ENCODE measurements around the gene RUVBL2. TPM values are rescaled to one million over a fixed set of nuclear protein-coding genes. Genes with fewer than 3 reads are reported as not detected.
"Not testable (repeated sequence)": the region's sequence is repeated elsewhere in the genome, so short reads cannot be mapped to it uniquely, and the experiment has no call there.

Gene RUVBL2
- total RNA-seq, 1 donor from 2014 or later, result 80.6 TPM

GRCh38 chr19:49020931-49021895, 27.5 kb downstream of the RUVBL2 start:
- H3K4me1 Mint-ChIP-seq (ENCODE audit: unreplicated experiment), result peaks cover 4% of the 10 kb centered on the region
- H3K27me3 Mint-ChIP-seq (ENCODE audit: unreplicated experiment), result peaks cover 10% of the 10 kb centered on the region
- no peak for DNase-seq (ENCODE audit: low spot score)
- no peak for TF ChIP-seq CTCF (IDR thresholded peaks at IDR 0.05; ENCODE audit: unreplicated experiment)
- H3K9me3 Mint-ChIP-seq (ENCODE audit: unreplicated experiment), result no peaks in the 10 kb centered on the region
- H3K4me3 Mint-ChIP-seq (ENCODE audit: unreplicated experiment), result no peak overlapping the region
- H3K27ac Mint-ChIP-seq (ENCODE audit: unreplicated experiment), result no peak overlapping the region
- no peaks in the 10 kb centered on the region for H3K36me3 Mint-ChIP-seq (ENCODE audit: low read depth, unreplicated experiment)

- H3K4me3 Mint-ChIP-seq (ENCODE audit: unreplicated experiment), result no peak overlapping the region
- peaks cover 8% of the 10 kb centered on the region for H3K27me3 Mint-ChIP-seq (ENCODE audit: unreplicated experiment)
These were observed 28.4 kb downstream of the RUVBL2 start for GRCh38 chr19:49022116-49022515.

GRCh38 chr19:49024233-49024632, 30.5 kb downstream of the RUVBL2 start, which contains the start of gene CGB3:
Gene CGB3 (minus strand): TSS chr19:49024333. CDS start chr19:49023971, 362 bp downstream.
- H3K27me3 Mint-ChIP-seq (ENCODE audit: unreplicated experiment); H3K27ac Mint-ChIP-seq (ENCODE audit: unreplicated experiment); H3K4me3 Mint-ChIP-seq (ENCODE audit: unreplicated experiment); H3K4me1 Mint-ChIP-seq (ENCODE audit: unreplicated experiment); DNase-seq (ENCODE audit: low spot score); H3K9me3 Mint-ChIP-seq (ENCODE audit: unreplicated experiment); H3K36me3 Mint-ChIP-seq (ENCODE audit: low read depth, unreplicated experiment): not testable (repeated sequence)

More at GRCh38 chr19:49022116-49022515, 28.4 kb downstream of the RUVBL2 start:
- no peaks in the 10 kb centered on the region for H3K36me3 Mint-ChIP-seq (ENCODE audit: low read depth, unreplicated experiment)
- no peak overlapping the region for H3K27ac Mint-ChIP-seq (ENCODE audit: unreplicated experiment)
- H3K9me3 Mint-ChIP-seq (ENCODE audit: unreplicated experiment), result no peaks in the 10 kb centered on the region
- H3K4me1 Mint-ChIP-seq (ENCODE audit: unreplicated experiment), result peaks cover 4% of the 10 kb centered on the region
- DNase-seq (ENCODE audit: low spot score), result no peak
- TF ChIP-seq CTCF (IDR thresholded peaks at IDR 0.05; ENCODE audit: unreplicated experiment), result no peak

GRCh38 chr19:49025088-49025487, 31.4 kb downstream of the RUVBL2 start:
- H3K27ac Mint-ChIP-seq (ENCODE audit: unreplicated experiment); DNase-seq (ENCODE audit: low spot score): not testable (repeated sequence)

GRCh38 chr19:49025599-49025998, 31.9 kb downstream of the RUVBL2 start:
- DNase-seq (ENCODE audit: low spot score); H3K27ac Mint-ChIP-seq (ENCODE audit: unreplicated experiment); H3K27me3 Mint-ChIP-seq (ENCODE audit: unreplicated experiment); H3K4me1 Mint-ChIP-seq (ENCODE audit: unreplicated experiment); H3K4me3 Mint-ChIP-seq (ENCODE audit: unreplicated experiment); H3K36me3 Mint-ChIP-seq (ENCODE audit: low read depth, unreplicated experiment); H3K9me3 Mint-ChIP-seq (ENCODE audit: unreplicated experiment): not testable (repeated sequence)

More at GRCh38 chr19:49025088-49025487, 31.4 kb downstream of the RUVBL2 start:
- not testable (repeated sequence) for H3K9me3 Mint-ChIP-seq (ENCODE audit: unreplicated experiment); H3K27me3 Mint-ChIP-seq (ENCODE audit: unreplicated experiment); H3K36me3 Mint-ChIP-seq (ENCODE audit: low read depth, unreplicated experiment); H3K4me1 Mint-ChIP-seq (ENCODE audit: unreplicated experiment); H3K4me3 Mint-ChIP-seq (ENCODE audit: unreplicated experiment)

- not testable (repeated sequence) for H3K27me3 Mint-ChIP-seq (ENCODE audit: unreplicated experiment); H3K36me3 Mint-ChIP-seq (ENCODE audit: low read depth, unreplicated experiment); H3K9me3 Mint-ChIP-seq (ENCODE audit: unreplicated experiment); DNase-seq (ENCODE audit: low spot score); H3K27ac Mint-ChIP-seq (ENCODE audit: unreplicated experiment); H3K4me1 Mint-ChIP-seq (ENCODE audit: unreplicated experiment); H3K4me3 Mint-ChIP-seq (ENCODE audit: unreplicated experiment)
These were observed 35.0 kb downstream of the RUVBL2 start for GRCh38 chr19:49028686-49029085.

- not testable (repeated sequence) for H3K27me3 Mint-ChIP-seq (ENCODE audit: unreplicated experiment); H3K27ac Mint-ChIP-seq (ENCODE audit: unreplicated experiment); H3K4me3 Mint-ChIP-seq (ENCODE audit: unreplicated experiment); H3K9me3 Mint-ChIP-seq (ENCODE audit: unreplicated experiment); DNase-seq (ENCODE audit: low spot score); H3K36me3 Mint-ChIP-seq (ENCODE audit: low read depth, unreplicated experiment); H3K4me1 Mint-ChIP-seq (ENCODE audit: unreplicated experiment)
These were observed 36.1 kb downstream of the RUVBL2 start for GRCh38 chr19:49029749-49030148.

GRCh38 chr19:49030323-49030722, 36.6 kb downstream of the RUVBL2 start:
- H3K27ac Mint-ChIP-seq (ENCODE audit: unreplicated experiment); H3K4me3 Mint-ChIP-seq (ENCODE audit: unreplicated experiment): not testable (repeated sequence)

More at GRCh38 chr19:49030323-49030722, 36.6 kb downstream of the RUVBL2 start:
- not testable (repeated sequence) for H3K4me1 Mint-ChIP-seq (ENCODE audit: unreplicated experiment); H3K27me3 Mint-ChIP-seq (ENCODE audit: unreplicated experiment); H3K36me3 Mint-ChIP-seq (ENCODE audit: low read depth, unreplicated experiment); DNase-seq (ENCODE audit: low spot score); H3K9me3 Mint-ChIP-seq (ENCODE audit: unreplicated experiment)

Measured in endothelial cell (in vitro differentiated cells).